Kidney (tissue), 14 donors: Measurements from ENCODE around the gene RBM10. TPM values are rescaled to one million over a fixed set of nuclear protein-coding genes. Genes with fewer than 3 reads are reported as not detected.

Experiments
- DNase-seq, 5 donors: peaks; one replicate each; pipeline ENCODE4 v3.0.0-alpha.2; 2013 to 2020
- FAIRE-seq: peaks from 2 replicates; lab custom pipeline; 2012; peaks lifted over from hg19 to GRCh38; lab: Jason Lieb, UNC
- H3K27ac ChIP-seq, 2 donors: one replicate each; pipeline ENCODE4 v1.7.0; 2013; ENCODE audit warnings: low read depth in 2 of 2, low read length in 2 of 2, inconsistent platforms in 1 of 2
- H3K27me3 ChIP-seq: one replicate; pipeline ENCODE4 v1.7.1; 2013; ENCODE audit warnings: low read length, inconsistent platforms; ENCODE audit not compliant: control insufficient read depth, insufficient read depth
- H3K36me3 ChIP-seq, 3 donors: one replicate each; pipeline versions ENCODE4 v1.7.0 to v1.7.1; 2013; ENCODE audit warnings: low read length in 3 of 3, control low read depth in 1 of 3, inconsistent platforms in 1 of 3; ENCODE audit not compliant: insufficient read depth in 3 of 3, control insufficient read depth in 2 of 3
- H3K4me1 ChIP-seq, 3 donors: one replicate each; pipeline versions ENCODE4 v1.7.0 to v1.7.1; 2013; ENCODE audit warnings: low read length in 3 of 3, inconsistent platforms in 1 of 3, low read depth in 1 of 3; ENCODE audit not compliant: control insufficient read depth in 2 of 3, insufficient read depth in 2 of 3
- H3K4me3 ChIP-seq, 3 donors: one replicate each; pipeline versions ENCODE4 v1.7.0 to v1.8.1; 2013; ENCODE audit warnings: low read length in 3 of 3, control low read depth in 1 of 3, inconsistent platforms in 1 of 3
- H3K9ac ChIP-seq, 3 donors: one replicate each; pipeline versions ENCODE4 v1.7.0 to v1.7.1; 2013; ENCODE audit warnings: low read length in 3 of 3, control low read depth in 1 of 3, inconsistent platforms in 1 of 3
- H3K9me3 ChIP-seq, 3 donors: one replicate each; pipeline versions ENCODE4 v1.7.0 to v1.7.1; 2013; ENCODE audit warnings: low read length in 3 of 3, control low read depth in 1 of 3, inconsistent platforms in 1 of 3; ENCODE audit not compliant: control insufficient read depth in 2 of 3, insufficient read depth in 1 of 3
- intact Hi-C: fragments of 100-400 bp; cut with DNase I; formaldehyde crosslinking; loops from one replicate; pipeline ENCODE4 v1.11.1; 2022
- polyA plus RNA-seq: library from polyadenylated mRNA; stranded (reverse); fragments of 350-450 nt; fragmentation: Illumina TruSeq; extraction: RNeasy Lipid Tissue Mini Kit (QIAGEN cat#74804); gene quantifications from one replicate; pipeline ENCODE4 v1.2.3, GENCODE V29; 2014; ENCODE audit warnings: low read depth, low replicate concordance; ENCODE audit not compliant: insufficient read depth
- total RNA-seq: library from RNA; stranded (reverse); fragmentation: NEBNext Ultra II Directional; extraction: Animal tissue kit (Norgen Biotek cat#: 25700); gene quantifications from one replicate; pipeline ENCODE4 v1.2.1, GENCODE V29; 2021
- TF ChIP-seq, protein P1 (sequence below): IDR thresholded peaks from 3 replicates; pipeline ENCODE4 v1.5.1; 2012; ENCODE audit warnings: mild to moderate bottlenecking, moderate library complexity, borderline replicate concordance; ENCODE audit not compliant: insufficient read depth; ENCODE audit errors: extremely low read depth
- donor health status: control.
- donor health status: control.
- donor health status: control.
- donor health status: control.
- donor health status: control.
- donor health status: DM: yes; HTN: yes; CAD: no.
- donor health status: Normal renal cell carcinoma (clear cell type).

The RBM10 gene
- total and polyA plus RNA-seq, 2 donors from 2014 or later: 27.5 to 31.7 TPM

DNA sequence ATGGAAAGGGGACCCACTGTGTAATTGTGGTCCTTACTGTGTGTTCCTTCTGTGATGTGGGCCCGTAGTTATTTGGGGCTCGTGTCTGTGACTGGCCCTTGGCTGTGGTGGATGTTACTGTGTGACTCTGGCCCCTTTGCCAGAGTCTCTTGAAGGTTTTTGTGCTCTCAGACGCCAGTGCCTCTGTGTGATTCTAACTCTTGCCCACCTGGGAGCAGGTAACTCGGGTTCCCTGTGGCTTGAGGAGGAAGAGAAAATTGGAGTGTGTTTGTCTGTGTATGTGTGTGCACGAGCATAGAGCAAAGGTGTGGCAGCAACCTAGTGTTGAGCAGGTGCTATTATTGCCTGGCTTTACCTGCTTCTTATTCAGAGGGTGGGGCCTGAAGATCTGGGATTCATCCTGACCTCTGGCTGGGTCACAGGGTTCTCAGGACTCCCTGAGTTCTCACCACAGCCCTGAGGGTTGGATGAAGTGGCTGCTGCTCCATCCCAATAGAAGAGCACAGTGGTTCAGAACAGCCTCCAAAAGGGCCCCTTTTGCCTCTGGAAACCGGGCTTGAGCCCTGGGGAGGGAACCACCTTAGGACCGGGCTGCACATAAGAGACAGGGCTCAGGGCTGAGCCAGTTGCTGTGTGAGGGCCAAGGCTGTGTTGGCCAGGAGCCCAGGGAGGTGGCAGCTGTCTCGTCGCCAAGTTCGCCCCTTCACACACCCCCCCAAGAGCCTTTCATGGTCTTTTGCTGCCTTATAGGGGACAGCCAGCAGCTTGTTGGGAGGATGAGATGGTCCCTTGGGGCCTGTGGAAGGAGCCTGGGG lies 1.3 kb downstream of the RBM10 start:
- FAIRE-seq: no peak

GRCh38 chrX:47146936-47147859 lies 2.2 kb downstream of the RBM10 start:
- H3K9me3 ChIP-seq: no peaks in the 10 kb centered on the region
- intact Hi-C loops: no loop called here
- peak overlapping the region in 1 of 3 donors; percentile 72 for H3K4me3 ChIP-seq
- no peak overlapping the region for H3K27ac ChIP-seq
- peaks cover 0 to 17% (median 0%) of the 10 kb centered on the region in 3 donors for H3K4me1 ChIP-seq
- DNase-seq: peak in 1 of 5 donors; percentile 22
- FAIRE-seq: no peak
- TF ChIP-seq, protein P1, sequence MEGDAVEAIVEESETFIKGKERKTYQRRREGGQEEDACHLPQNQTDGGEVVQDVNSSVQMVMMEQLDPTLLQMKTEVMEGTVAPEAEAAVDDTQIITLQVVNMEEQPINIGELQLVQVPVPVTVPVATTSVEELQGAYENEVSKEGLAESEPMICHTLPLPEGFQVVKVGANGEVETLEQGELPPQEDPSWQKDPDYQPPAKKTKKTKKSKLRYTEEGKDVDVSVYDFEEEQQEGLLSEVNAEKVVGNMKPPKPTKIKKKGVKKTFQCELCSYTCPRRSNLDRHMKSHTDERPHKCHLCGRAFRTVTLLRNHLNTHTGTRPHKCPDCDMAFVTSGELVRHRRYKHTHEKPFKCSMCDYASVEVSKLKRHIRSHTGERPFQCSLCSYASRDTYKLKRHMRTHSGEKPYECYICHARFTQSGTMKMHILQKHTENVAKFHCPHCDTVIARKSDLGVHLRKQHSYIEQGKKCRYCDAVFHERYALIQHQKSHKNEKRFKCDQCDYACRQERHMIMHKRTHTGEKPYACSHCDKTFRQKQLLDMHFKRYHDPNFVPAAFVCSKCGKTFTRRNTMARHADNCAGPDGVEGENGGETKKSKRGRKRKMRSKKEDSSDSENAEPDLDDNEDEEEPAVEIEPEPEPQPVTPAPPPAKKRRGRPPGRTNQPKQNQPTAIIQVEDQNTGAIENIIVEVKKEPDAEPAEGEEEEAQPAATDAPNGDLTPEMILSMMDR: no peak
- H3K36me3 ChIP-seq: peaks cover 0 to 4% (median 0%) of the 10 kb centered on the region in 3 donors
- H3K9ac ChIP-seq: no peak overlapping the region
- H3K27me3 ChIP-seq: no peaks in the 10 kb centered on the region

More for the DNA sequence above, 1.3 kb downstream of the RBM10 start:
- peak in 1 of 5 donors; percentile 61 for DNase-seq
- peaks cover 0 to 17% (median 0%) of the 10 kb centered on the region in 3 donors for H3K4me1 ChIP-seq
- TF ChIP-seq, protein P1: no peak
- H3K4me3 ChIP-seq: peak overlapping the region; percentile 72 to 93 (median 80)
- H3K27ac ChIP-seq: no peak overlapping the region
- peak overlapping the region; percentile 43 to 82 (median 75) for H3K9ac ChIP-seq
- H3K27me3 ChIP-seq: no peaks in the 10 kb centered on the region
- intact Hi-C loops: no loop called here
- no peaks in the 10 kb centered on the region for H3K9me3 ChIP-seq
- peaks cover 0 to 4% (median 0%) of the 10 kb centered on the region in 3 donors for H3K36me3 ChIP-seq

DNA sequence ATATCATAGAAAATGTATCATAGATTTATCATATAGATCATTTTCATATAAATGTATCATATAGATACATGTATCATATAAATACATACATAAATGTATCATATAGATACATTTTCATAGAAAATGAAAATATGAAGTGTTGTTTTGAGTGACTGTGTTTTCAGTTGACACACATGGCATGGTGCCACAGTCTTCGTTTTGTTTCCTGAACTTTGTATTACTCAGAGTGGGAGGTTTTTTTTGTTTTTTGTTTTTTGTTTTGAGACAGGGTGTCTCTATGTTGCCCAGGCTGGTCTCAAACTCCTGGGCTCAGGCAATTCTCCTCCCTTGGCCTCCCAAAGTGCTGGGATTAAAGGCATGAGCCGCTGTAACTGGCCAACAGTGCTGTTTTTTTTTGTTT lies 3.9 kb downstream of the RBM10 start:
- no peak overlapping the region for H3K27ac ChIP-seq
- intact Hi-C loops: no loop called here

More for the DNA sequence above, 3.9 kb downstream of the RBM10 start:
- TF ChIP-seq, protein P1: no peak
- no peak for DNase-seq
- no peaks in the 10 kb centered on the region for H3K9me3 ChIP-seq
- no peak for FAIRE-seq
- peaks cover 0 to 14% (median 0%) of the 10 kb centered on the region in 3 donors for H3K4me1 ChIP-seq
- H3K4me3 ChIP-seq: no peak overlapping the region
- H3K27me3 ChIP-seq: no peaks in the 10 kb centered on the region
- peaks cover 0 to 4% (median 0%) of the 10 kb centered on the region in 3 donors for H3K36me3 ChIP-seq
- H3K9ac ChIP-seq: no peak overlapping the region
